Endothelial cell of umbilical vein (primary cell): Measurements from ENCODE around the gene MYORG. TPM values are rescaled to one million over a fixed set of nuclear protein-coding genes. Genes with fewer than 3 reads are reported as not detected.

Source experiments
- BruUV-seq: library from RNA; stranded (reverse); fragments of 400-500 nt; replicated peaks from 2 replicates; lab custom pipeline; 2021; lab: Mats Ljungman, UMichigan
- CTCF ChIA-PET: fragments of 300-600, 350-600 bp; sonication (Branson Sonifier 250); formaldehyde crosslinking; loops from one replicate; lab custom pipeline; 2021; ENCODE audit warnings: antibody characterized with exemption, inconsistent platforms; lab: Charles Lee
- POLR2A ChIA-PET: fragments of 300-600, 350-600 bp; sonication (Branson Sonifier 250); formaldehyde crosslinking; loops from one replicate; lab custom pipeline; 2021; ENCODE audit warnings: antibody characterized with exemption, inconsistent platforms; lab: Charles Lee
- DNase-seq: peaks from one replicate; pipeline ENCODE4 v3.0.0-alpha.2; 2011; ENCODE audit warnings: low read depth, low spot score
- FAIRE-seq: peaks from 2 replicates; lab custom pipeline; 2011; peaks lifted over from hg19 to GRCh38; lab: Jason Lieb, UNC
- H2AFZ ChIP-seq: 2 replicates; pipeline ENCODE4 v1.6.0; 2012; ENCODE audit warnings: low read depth, low read length, control low read depth, inconsistent platforms
- H3K27ac ChIP-seq: 2 replicates; pipeline ENCODE4 v1.5.1; 2011; ENCODE audit warnings: low read depth, mild to moderate bottlenecking, control low read depth, low read length, moderate library complexity; ENCODE audit not compliant: insufficient read depth
- H3K27me3 ChIP-seq, 2 experiments: 2 replicates each; pipeline versions ENCODE4 v1.6.0 to v1.6.1; 2011; ENCODE audit warnings: low read length in 2 of 2, mixed read lengths in 1 of 2; ENCODE audit not compliant: control insufficient read depth in 2 of 2, insufficient read depth in 2 of 2
- H3K36me3 ChIP-seq, 2 experiments: 2 replicates in 1 of 2; 3 replicates in 1 of 2; pipeline ENCODE4 v1.5.1; 2011; ENCODE audit warnings: low read length in 2 of 2, mild to moderate bottlenecking in 1 of 2, moderate library complexity in 1 of 2; ENCODE audit not compliant: control insufficient read depth in 2 of 2, insufficient read depth in 2 of 2; ENCODE audit errors: extremely low read depth in 1 of 2
- H3K4me1 ChIP-seq: 3 replicates; pipeline ENCODE4 v1.5.1; 2011; ENCODE audit warnings: mild to moderate bottlenecking, low read length; ENCODE audit not compliant: control insufficient read depth, insufficient read depth; ENCODE audit errors: extremely low read depth
- H3K4me2 ChIP-seq: 2 replicates; pipeline ENCODE4 v1.6.1; 2011; ENCODE audit warnings: low read length, control low read depth, mixed read lengths; ENCODE audit not compliant: insufficient read depth
- H3K4me3 ChIP-seq, 3 experiments: fragments of 200-600 bp in 1 of 3; sonication (generic), shearing (Covaris generic) in 1 of 3; replicated peaks in 1 of 3; 2 replicates each; pipeline ENCODE4 v1.5.1; 2011 to 2016; ENCODE audit warnings: control low read depth in 3 of 3, low read length in 3 of 3, mild to moderate bottlenecking in 2 of 3, inconsistent platforms in 1 of 3, low read depth in 1 of 3, moderate library complexity in 1 of 3; ENCODE audit not compliant: insufficient read depth in 1 of 3
- H3K79me2 ChIP-seq: 2 replicates; pipeline ENCODE4 v1.6.0; 2012; ENCODE audit warnings: low read length, inconsistent platforms; ENCODE audit not compliant: control insufficient read depth, insufficient read depth
- H3K9ac ChIP-seq: replicated peaks from 2 replicates; pipeline ENCODE3; 2011; ENCODE audit warnings: low read length, control low read depth; ENCODE audit not compliant: insufficient read depth; ENCODE audit errors: extremely low read depth
- H3K9me1 ChIP-seq: replicated peaks from 3 replicates; pipeline ENCODE4 v1.6.0; 2011; ENCODE audit warnings: mild to moderate bottlenecking, low read length; ENCODE audit not compliant: control insufficient read depth, insufficient read depth; ENCODE audit errors: extremely low read depth
- H3K9me3 ChIP-seq: replicated peaks from 2 replicates; pipeline ENCODE4 v1.5.1; 2012; ENCODE audit warnings: low read length, inconsistent platforms; ENCODE audit not compliant: control insufficient read depth, insufficient read depth
- H4K20me1 ChIP-seq: replicated peaks from 2 replicates; pipeline ENCODE3; 2011; ENCODE audit warnings: mild to moderate bottlenecking, low read length; ENCODE audit not compliant: control insufficient read depth, insufficient read depth; ENCODE audit errors: extremely low read depth
- FOS ChIP-seq: IDR thresholded peaks from 2 replicates; pipeline ENCODE4 v1.6.1; 2011; ENCODE audit warnings: mild to moderate bottlenecking, low read length, moderate library complexity, borderline replicate concordance; ENCODE audit not compliant: insufficient read depth
- dilution Hi-C: fragments of 300-500 bp; cut with MboI; formaldehyde crosslinking; loops from one replicate; pipeline ENCODE4 v1.15.0; 2019; ENCODE audit warnings: low sequenced_read_pairs; ENCODE audit not compliant: extremely low pct_ligation_motif_present
- intact Hi-C: fragments of 100-400 bp; cut with micrococcal nuclease; formaldehyde crosslinking; loops from one replicate; pipeline ENCODE4 v1.10.0; 2022
- polyA plus RNA-seq, 4 experiments: library from polyadenylated mRNA; depleted of rRNA in 3 of 4; stranded (reverse) in 3 of 4; unstranded in 1 of 4; fragments of >200 nt; gene quantifications; 2 replicates each; pipeline versions ENCODE4 v1.2.1 to v1.2.3, GENCODE V29; 2011 to 2012; ENCODE audit warnings: missing spikeins in 1 of 4
- total RNA-seq: library from RNA; stranded (reverse); gene quantifications from 2 replicates; pipeline ENCODE4 v1.2.3, GENCODE V29; 2021
- TF ChIP-seq, protein P1 (sequence below), 2 donors: IDR thresholded peaks; 1 replicate in 1 of 2; 2 replicates in 1 of 2; pipeline ENCODE4 v1.5.1; 2011; ENCODE audit warnings: low read length in 2 of 2, mild to moderate bottlenecking in 2 of 2, moderate library complexity in 2 of 2, control low read depth in 1 of 2, inconsistent platforms in 1 of 2, low read depth in 1 of 2; ENCODE audit not compliant: insufficient read depth in 1 of 2; ENCODE audit errors: extremely low read depth in 1 of 2
- TF ChIP-seq, protein P2 (sequence below): IDR thresholded peaks from 2 replicates; pipeline ENCODE4 v1.6.1; 2011; ENCODE audit not compliant: insufficient read depth, insufficient read length

The MYORG gene
- total and polyA plus RNA-seq, 2 donors (not counting 3 experiments of a cell fraction or from before 2014, with no cell fraction given), result 2.8 to 7.0 TPM

DNA sequence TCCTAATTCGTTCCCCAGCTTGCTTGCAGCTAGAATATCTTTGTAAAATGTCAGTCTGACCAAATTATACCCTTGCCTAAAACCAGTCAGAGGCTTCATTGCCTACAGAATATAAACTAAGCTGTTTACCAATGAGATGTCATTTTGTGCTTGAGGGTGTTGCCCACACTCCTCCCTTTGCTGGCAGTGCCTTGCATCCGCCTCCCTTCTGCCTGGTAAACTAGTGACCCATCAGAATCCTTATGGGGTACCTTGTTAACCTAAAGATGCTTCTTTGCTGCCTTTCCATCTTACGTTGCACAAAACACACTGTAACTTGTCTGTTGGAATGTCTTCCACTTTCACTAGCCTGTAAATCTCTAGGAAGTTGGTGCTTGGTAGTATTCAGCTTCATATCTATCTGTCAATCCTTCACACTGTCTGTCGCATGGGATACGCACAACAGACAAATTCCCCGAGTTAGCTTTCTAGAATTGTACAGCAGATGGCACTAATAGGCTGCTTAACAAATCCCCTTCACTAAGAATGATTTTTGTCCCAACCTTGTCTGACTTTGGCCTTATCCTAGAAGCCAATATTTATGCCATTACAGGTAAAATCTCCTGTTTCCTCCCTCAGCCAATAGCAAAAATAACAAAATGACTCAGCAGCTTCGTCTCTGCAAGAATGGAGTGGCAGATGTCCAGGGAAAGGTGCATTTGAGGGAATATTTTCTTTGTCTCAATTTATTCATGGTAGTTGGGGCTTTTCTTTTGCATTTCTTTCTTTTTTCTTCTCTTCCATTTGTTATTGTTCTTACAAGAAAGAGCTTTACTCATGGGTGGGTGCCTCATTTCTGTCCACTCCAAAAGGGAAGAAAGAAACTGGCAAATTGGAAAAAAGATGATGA lies 44.4 kb downstream of the MYORG start:
- intact Hi-C loops, result loop anchor here (1.0 to 2.0 kb wide), 3 partner anchors 47 to 271 kb away; no protein-coding TSS in a partner anchor
- Histone ChIP-seq H3K4me1 (peaks cover 8% of the 10 kb centered on the region), H3K9ac (no peak overlapping the region), H4K20me1 (no peaks in the 10 kb centered on the region), H3K4me3 (no peak overlapping the region), H3K27ac (no peak overlapping the region), H2AFZ (no peak overlapping the region), H3K27me3 (no peaks in the 10 kb centered on the region), H3K36me3 (no peaks in the 10 kb centered on the region), H3K4me2 (no peak overlapping the region), H3K9me3 (no peaks in the 10 kb centered on the region), H3K79me2 (peaks cover 11% of the 10 kb centered on the region), H3K9me1 (no peaks in the 10 kb centered on the region)
- no TSS peak for BruUV-seq
- POLR2A ChIA-PET, result no interaction called here
- CTCF ChIA-PET, result interaction anchor here (0.8 to 6.9 kb wide), 10 partner anchors 15 to 305 kb away, joined by 3 to 152 read pairs (median 8); partner anchors contain the start of genes MYORG and SIGMAR1
- TF ChIP-seq, protein P1, sequence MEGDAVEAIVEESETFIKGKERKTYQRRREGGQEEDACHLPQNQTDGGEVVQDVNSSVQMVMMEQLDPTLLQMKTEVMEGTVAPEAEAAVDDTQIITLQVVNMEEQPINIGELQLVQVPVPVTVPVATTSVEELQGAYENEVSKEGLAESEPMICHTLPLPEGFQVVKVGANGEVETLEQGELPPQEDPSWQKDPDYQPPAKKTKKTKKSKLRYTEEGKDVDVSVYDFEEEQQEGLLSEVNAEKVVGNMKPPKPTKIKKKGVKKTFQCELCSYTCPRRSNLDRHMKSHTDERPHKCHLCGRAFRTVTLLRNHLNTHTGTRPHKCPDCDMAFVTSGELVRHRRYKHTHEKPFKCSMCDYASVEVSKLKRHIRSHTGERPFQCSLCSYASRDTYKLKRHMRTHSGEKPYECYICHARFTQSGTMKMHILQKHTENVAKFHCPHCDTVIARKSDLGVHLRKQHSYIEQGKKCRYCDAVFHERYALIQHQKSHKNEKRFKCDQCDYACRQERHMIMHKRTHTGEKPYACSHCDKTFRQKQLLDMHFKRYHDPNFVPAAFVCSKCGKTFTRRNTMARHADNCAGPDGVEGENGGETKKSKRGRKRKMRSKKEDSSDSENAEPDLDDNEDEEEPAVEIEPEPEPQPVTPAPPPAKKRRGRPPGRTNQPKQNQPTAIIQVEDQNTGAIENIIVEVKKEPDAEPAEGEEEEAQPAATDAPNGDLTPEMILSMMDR (IDR thresholded peaks at IDR 0.05; ENCODE audit: extremely low read depth in 1 of 2, insufficient read depth in 1 of 2, low read depth in 1 of 2, low read length in 2 of 2), result peak; percentile 37 to 49
- TF ChIP-seq FOS, result no peak
- TF ChIP-seq, protein P2, sequence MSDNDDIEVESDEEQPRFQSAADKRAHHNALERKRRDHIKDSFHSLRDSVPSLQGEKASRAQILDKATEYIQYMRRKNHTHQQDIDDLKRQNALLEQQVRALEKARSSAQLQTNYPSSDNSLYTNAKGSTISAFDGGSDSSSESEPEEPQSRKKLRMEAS, result no peak
- dilution Hi-C loops, result no loop called here
- DNase-seq (peak; percentile 67), FAIRE-seq (peak; percentile 58)
